OCI-LY1 (cell line): ENCODE data around the gene EVL.

Source experiments
- EZH2 ChIP-seq: fragments of 200-600 bp; sonication (generic), shearing (Covaris generic); IDR thresholded peaks from 2 replicates; pipeline ENCODE4 v1.8.0; 2017; ENCODE audit warnings: borderline replicate concordance, mixed run types, mild to moderate bottlenecking, antibody characterized with exemption, low read length, moderate library complexity, mixed read lengths
- TF ChIP-seq, protein P1 (sequence below): fragments of 200-600 bp; sonication (generic), shearing (Covaris generic); IDR thresholded peaks from 2 replicates; pipeline ENCODE4 v1.5.1; 2017; ENCODE audit warnings: mild to moderate bottlenecking, antibody characterized with exemption, low read length, moderate library complexity, mixed read lengths

DNA sequence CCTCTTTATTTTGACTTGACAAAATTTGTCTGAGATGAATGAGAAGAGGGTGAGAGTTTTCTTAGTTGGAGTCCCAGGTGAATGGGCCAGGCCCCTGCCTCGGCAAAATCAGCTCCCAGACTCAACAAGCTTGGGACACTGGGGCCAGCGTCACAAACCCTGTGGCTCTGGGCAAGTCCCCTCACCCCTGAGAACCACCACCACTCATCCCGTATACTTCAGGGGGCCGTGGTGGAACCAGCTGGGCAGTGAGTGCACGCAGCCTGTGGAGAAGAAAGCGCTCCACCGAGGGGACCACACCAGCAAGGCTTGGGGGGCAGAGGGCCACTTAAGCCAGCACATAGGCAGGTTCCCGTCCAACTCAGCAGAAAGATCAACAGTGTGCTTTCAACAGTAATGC lies 54.0 kb downstream of the EVL start:
- TF ChIP-seq, protein P1, sequence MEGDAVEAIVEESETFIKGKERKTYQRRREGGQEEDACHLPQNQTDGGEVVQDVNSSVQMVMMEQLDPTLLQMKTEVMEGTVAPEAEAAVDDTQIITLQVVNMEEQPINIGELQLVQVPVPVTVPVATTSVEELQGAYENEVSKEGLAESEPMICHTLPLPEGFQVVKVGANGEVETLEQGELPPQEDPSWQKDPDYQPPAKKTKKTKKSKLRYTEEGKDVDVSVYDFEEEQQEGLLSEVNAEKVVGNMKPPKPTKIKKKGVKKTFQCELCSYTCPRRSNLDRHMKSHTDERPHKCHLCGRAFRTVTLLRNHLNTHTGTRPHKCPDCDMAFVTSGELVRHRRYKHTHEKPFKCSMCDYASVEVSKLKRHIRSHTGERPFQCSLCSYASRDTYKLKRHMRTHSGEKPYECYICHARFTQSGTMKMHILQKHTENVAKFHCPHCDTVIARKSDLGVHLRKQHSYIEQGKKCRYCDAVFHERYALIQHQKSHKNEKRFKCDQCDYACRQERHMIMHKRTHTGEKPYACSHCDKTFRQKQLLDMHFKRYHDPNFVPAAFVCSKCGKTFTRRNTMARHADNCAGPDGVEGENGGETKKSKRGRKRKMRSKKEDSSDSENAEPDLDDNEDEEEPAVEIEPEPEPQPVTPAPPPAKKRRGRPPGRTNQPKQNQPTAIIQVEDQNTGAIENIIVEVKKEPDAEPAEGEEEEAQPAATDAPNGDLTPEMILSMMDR, result no peak
- no peak for TF ChIP-seq EZH2
